ENCODE measurements around the gene VENTX. TPM values are rescaled to one million over a fixed set of nuclear protein-coding genes. Genes with fewer than 3 reads are reported as not detected.

Gene VENTX
- total RNA-seq, 2 donors from 2014 or later: 0.44 to 0.63 TPM

DNA sequence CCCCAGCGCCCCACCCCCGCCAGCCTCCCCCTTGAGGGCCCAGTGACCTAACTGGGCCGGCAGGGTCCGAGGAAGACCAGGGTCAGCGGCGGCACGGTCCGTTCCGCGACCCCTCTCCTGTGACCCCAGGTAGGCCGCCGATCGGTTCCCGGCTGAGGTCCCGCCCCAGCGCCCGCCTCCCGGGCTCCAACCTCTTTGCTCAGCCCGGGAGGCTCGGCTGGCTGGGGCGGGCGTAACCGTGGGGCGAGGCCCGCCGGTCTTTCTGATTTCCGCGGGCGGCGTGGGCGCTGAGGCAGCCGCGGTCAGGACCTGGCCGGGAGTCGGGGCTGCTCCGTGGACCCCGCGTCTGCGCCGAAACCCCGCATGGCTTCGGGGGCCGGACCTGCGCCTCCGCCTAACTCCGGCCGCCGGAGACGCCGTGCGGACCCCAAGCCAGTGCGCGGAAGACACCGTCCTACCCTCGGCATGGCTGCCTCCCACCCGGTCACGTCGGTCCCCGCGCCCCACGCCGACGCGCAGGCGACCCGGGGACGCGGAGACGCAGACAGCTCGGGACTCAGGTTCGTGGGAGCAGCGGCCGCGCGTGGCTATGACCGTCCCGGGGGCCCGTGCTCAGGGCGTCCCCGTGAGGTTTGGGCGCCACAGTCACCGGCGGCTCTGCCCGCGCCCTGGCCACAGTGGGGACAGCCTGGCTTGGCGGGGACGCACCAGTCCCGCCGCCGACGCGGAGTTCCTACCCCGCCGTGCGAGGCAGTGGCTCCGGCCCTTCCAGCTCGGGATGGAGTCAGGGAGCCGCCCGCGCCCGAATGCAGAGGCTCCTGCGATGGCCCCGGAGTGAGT lies 1.0 kb upstream of the VENTX start:
- Histone ChIP-seq H3K36me3 (no peaks in the 10 kb centered on the region), H3K27ac (no peak overlapping the region), H3K4me3 (peak overlapping the region in 1 of 2 donors; percentile 42), H3K4me1 (peaks cover 0 to 33% of the 10 kb centered on the region in 2 donors), H3K9me3 (no peaks in the 10 kb centered on the region), H3K27me3 (peaks cover 6 to 31% of the 10 kb centered on the region in 2 donors)
- TF ChIP-seq, protein P1, sequence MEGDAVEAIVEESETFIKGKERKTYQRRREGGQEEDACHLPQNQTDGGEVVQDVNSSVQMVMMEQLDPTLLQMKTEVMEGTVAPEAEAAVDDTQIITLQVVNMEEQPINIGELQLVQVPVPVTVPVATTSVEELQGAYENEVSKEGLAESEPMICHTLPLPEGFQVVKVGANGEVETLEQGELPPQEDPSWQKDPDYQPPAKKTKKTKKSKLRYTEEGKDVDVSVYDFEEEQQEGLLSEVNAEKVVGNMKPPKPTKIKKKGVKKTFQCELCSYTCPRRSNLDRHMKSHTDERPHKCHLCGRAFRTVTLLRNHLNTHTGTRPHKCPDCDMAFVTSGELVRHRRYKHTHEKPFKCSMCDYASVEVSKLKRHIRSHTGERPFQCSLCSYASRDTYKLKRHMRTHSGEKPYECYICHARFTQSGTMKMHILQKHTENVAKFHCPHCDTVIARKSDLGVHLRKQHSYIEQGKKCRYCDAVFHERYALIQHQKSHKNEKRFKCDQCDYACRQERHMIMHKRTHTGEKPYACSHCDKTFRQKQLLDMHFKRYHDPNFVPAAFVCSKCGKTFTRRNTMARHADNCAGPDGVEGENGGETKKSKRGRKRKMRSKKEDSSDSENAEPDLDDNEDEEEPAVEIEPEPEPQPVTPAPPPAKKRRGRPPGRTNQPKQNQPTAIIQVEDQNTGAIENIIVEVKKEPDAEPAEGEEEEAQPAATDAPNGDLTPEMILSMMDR (IDR thresholded peaks at IDR 0.05): no peak
- DNase-seq (ENCODE audit: low spot score): no peak

DNA sequence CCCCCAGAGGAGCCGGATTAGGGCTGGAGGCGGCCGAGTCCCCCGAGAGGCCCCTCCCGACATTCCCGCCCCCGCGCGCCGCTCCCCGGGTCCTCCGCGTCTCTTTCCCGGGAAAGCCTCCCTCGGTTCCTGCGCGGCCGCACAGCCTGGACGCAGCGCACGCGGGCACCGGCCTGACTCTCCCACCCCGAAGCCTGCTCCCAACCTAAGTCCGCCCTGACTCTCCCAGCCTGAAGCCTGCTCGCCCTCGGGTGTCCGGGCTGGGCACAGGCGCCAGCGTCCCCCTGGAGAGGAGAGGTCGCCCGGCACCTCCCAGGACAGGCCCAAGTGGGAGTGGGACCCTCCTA lies 441 bp upstream of the VENTX start:
- DNase-seq (ENCODE audit: low spot score): no peak
- Histone ChIP-seq H3K27ac (no peak overlapping the region), H3K9me3 (no peaks in the 10 kb centered on the region), H3K27me3 (peaks cover 6 to 31% of the 10 kb centered on the region in 2 donors), H3K4me3 (peak overlapping the region in 1 of 2 donors; percentile 42), H3K36me3 (no peaks in the 10 kb centered on the region), H3K4me1 (peaks cover 0 to 33% of the 10 kb centered on the region in 2 donors)
- TF ChIP-seq, protein P1 (IDR thresholded peaks at IDR 0.05): no peak

DNA sequence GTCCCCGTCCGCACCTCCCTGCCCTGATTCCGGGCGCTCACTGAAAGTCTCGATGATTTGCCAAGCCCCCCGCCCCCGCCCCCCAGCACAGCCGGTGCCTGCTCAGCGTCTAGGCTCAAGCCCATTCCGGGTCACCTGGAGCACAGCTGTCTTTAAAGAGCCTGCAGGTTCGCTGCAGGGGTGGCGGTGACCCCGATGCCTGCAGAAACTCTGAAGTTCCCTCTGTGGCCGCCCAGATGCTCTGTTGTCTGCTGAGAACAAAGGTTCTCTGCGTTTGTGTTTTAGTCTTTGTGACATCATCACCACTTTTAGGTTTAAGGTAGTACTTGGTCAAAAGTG lies 780 bp downstream of the VENTX start:
- no peaks in the 10 kb centered on the region for H3K36me3 ChIP-seq
- no peaks in the 10 kb centered on the region for H3K9me3 ChIP-seq
- H3K4me3 ChIP-seq: no peak overlapping the region
- H3K4me1 ChIP-seq: peaks cover 0 to 33% of the 10 kb centered on the region in 2 donors
- TF ChIP-seq, protein P1 (IDR thresholded peaks at IDR 0.05): no peak
- DNase-seq (ENCODE audit: low spot score): no peak
- H3K27me3 ChIP-seq: peaks cover 6 to 31% of the 10 kb centered on the region in 2 donors
- no peak overlapping the region for H3K27ac ChIP-seq

DNA sequence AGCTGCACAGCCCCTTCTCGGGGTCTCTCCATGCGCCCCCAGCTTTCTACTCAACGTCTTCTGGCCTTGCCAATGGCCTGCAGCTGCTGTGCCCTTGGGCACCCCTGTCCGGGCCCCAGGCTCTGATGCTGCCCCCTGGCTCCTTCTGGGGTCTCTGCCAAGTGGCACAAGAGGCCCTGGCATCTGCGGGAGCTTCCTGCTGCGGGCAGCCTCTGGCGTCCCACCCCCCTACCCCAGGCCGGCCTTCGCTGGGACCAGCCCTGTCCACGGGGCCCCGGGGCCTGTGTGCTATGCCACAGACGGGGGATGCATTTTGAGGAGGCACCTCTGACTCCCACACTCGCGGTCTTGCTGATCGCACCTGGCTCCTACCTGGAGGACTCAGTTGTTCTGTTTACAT lies 2.3 kb downstream of the VENTX start:
- H3K27me3 ChIP-seq: peaks cover 6 to 31% of the 10 kb centered on the region in 2 donors
- no peak overlapping the region for H3K27ac ChIP-seq
- DNase-seq (ENCODE audit: low spot score): no peak
- TF ChIP-seq, protein P1 (IDR thresholded peaks at IDR 0.05): no peak
- peaks cover 0 to 33% of the 10 kb centered on the region in 2 donors for H3K4me1 ChIP-seq
- no peaks in the 10 kb centered on the region for H3K9me3 ChIP-seq
- no peak overlapping the region for H3K4me3 ChIP-seq
- no peaks in the 10 kb centered on the region for H3K36me3 ChIP-seq

DNA sequence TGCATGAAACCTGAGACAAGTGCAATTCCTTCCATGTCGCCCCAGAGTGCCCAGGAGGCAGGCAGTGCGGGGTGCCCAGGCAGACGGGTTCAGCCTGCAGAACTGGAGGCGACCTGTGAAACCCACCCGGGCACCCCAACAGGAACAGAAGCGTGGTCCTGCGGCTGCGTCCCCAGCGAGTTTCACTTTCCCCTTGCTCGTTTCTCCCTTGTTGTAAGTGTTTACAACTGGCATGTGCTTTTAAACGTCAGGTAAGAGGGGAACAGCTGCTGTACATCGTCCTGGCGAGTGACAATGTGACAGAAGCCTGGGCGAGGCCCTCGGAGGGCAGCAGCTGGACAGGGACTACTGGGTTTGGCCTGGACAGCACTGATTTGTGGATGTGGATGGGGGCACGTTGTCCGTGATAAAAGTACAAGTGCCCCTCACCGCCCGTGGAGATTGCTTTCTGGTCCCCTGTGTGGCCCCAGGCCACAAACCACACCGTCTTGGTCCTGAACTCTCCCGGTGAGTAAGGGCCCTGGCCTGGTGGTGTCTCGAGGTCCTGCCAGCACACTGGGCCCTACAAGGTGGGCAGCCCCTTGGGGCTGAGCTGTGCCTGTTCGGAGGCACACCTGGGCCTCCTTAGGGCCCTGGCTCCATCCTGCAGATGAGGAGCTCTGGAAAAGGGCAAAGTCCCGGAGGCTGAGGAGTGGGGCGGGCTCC lies 4.0 kb downstream of the VENTX start:
- H3K4me3 ChIP-seq: no peak overlapping the region
- peaks cover 0 to 17% of the 10 kb centered on the region in 2 donors for H3K4me1 ChIP-seq
- H3K27me3 ChIP-seq: peaks cover 0 to 24% of the 10 kb centered on the region in 2 donors
- no peak for DNase-seq (ENCODE audit: low spot score)
- no peaks in the 10 kb centered on the region for H3K36me3 ChIP-seq
- no peak overlapping the region for H3K27ac ChIP-seq
- TF ChIP-seq, protein P1 (IDR thresholded peaks at IDR 0.05): no peak
- no peaks in the 10 kb centered on the region for H3K9me3 ChIP-seq

All from right atrium auricular region (tissue), 2 donors.